ENCODE results near the gene BUB3.

Gene BUB3

DNA sequence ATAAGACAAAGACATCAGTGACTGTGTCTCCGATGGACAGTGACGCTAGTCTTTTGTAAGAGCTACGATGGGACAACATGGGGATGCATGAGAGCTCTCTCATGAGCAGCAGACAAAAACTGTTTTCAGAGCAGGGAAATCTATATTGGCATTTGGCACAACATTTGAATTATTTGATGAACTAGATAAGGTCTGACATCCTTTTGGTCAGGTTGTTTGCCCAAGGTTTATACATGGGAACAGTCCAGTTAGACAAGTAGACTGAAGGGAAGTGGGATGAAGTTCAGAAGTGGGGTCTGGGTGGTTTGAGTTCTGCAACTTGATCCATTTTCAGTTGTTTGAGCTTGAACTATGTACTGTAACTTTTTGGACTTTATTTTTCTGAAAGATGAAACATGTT lies 50.8 kb downstream of the BUB3 start:
- no peak for DNase-seq

DNA sequence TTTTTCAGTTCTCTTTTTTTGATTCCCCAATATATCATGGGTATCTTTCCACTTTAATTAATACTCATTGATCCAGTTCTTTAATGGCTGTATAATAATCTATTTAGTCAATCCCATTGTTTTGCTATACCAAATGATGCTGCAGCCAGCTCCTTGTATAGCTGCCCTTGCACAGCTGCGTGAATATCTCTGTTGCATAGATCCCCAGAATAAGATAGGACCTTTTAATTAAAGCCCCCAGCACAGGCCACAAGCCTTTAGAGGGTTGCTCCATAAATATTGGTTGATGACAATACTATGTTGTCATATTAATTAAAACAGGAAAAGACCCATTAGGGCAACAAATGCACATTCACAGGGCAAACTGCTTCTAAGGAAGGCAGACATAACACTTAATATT lies 57.9 kb downstream of the BUB3 start:
- no peak for DNase-seq

DNA sequence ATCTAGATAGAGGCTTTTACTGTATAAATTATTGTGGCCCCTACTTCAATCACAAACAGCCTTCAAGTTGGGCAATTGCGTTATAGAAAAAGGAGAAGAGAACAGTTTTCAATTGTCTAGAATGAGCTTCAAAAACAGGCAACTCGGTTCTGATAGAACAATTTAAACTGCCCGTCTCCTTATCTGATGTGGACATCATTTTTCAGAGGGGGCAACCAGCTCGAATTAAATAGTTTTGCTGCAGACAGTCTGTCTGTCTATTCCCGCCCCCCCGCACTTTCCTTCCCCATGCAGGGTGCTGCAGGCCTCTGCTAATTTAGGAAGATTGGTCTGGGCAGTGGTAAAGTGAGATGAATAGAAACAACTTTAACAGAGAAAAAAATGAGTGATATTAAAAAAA lies 58.4 kb downstream of the BUB3 start:
- DNase-seq: no peak

DNA sequence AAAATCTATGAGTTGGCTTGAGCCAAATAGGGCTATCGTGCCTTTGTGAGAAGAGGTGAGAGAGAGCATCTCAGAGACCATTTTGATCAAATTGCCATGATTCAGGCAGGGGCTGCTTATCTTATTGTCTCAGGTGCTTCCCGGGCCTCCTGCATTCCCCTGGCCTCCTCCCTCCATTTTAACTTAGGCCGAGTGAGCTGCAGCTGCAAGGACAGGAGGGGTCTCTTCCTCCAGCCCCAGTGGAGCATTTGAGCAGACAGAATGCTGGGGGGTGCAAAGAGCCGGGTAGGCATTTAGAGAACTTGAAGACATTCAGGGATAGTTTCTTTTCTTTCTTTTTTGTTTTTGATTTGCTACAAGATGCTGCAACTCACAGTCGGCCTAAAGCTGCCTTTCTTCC lies 59.0 kb downstream of the BUB3 start:
- no peak for DNase-seq

All from CD4-positive, alpha-beta T cell treated with Interleukin-17A for 4 hours (primary cell).